PFSK-1 (cell line): ENCODE measurements around the gene CCDC33.

ENCODE experiments used
- FOXP2 ChIP-seq: optimal IDR thresholded peaks from 2 replicates; pipeline ENCODE3; 2011; ENCODE audit warnings: borderline replicate concordance, control low read depth, inconsistent platforms; ENCODE audit not compliant: insufficient read depth; ENCODE audit errors: extremely low read length, extremely low read depth
- POLR2AphosphoS5 ChIP-seq: IDR thresholded peaks from 2 replicates; pipeline ENCODE4 v1.6.1; 2012; ENCODE audit warnings: low read depth, mild to moderate bottlenecking, control low read depth, low read length, moderate library complexity
- REST ChIP-seq, 2 experiments: IDR thresholded peaks; 2 replicates each; pipeline versions ENCODE4 v1.6.1 to v1.8.0; 2011 to 2012; ENCODE audit warnings: low read depth in 2 of 2, low read length in 2 of 2, control low read depth in 1 of 2, inconsistent platforms in 1 of 2, mild to moderate bottlenecking in 1 of 2, moderate library complexity in 1 of 2; ENCODE audit not compliant: insufficient read depth in 1 of 2
- SIN3A ChIP-seq: IDR thresholded peaks from 2 replicates; pipeline ENCODE4 v1.6.1; 2012; ENCODE audit warnings: mild to moderate bottlenecking, low read length, moderate library complexity, borderline replicate concordance; ENCODE audit not compliant: insufficient read depth
- TAF1 ChIP-seq: IDR thresholded peaks from 2 replicates; pipeline ENCODE4 v1.6.1; 2012; ENCODE audit warnings: low read length, control low read depth, borderline replicate concordance; ENCODE audit not compliant: insufficient read depth

CCDC33 gene

GRCh38 chr15:74382004-74382816, 146.1 kb downstream of the CCDC33 start:
- TF ChIP-seq FOXP2: peak; percentile 39
- no peak for TF ChIP-seq SIN3A
- 0 out of 4 replicates have a peak, but pooled peaks of 1 of the 2 experiments have one; percentile 9 for TF ChIP-seq REST (IDR thresholded peaks at IDR 0.05; ENCODE audit: insufficient read depth in 1 of 2, low read depth in 2 of 2, low read length in 2 of 2)

GRCh38 chr15:74383286-74383685, 147.2 kb downstream of the CCDC33 start:
- no peak for TF ChIP-seq POLR2AphosphoS5

- no peak for TF ChIP-seq POLR2AphosphoS5
- TF ChIP-seq SIN3A: no peak
- TF ChIP-seq REST (IDR thresholded peaks at IDR 0.05; ENCODE audit: insufficient read depth in 1 of 2, low read depth in 2 of 2, low read length in 2 of 2): no peak
- TF ChIP-seq FOXP2: no peak
Observed at GRCh38 chr15:74383695-74384565, 147.8 kb downstream of the CCDC33 start.

GRCh38 chr15:74384566-74384880, 148.4 kb downstream of the CCDC33 start:
- no peak for TF ChIP-seq TAF1
- no peak for TF ChIP-seq FOXP2
- TF ChIP-seq POLR2AphosphoS5: no peak
- TF ChIP-seq REST (IDR thresholded peaks at IDR 0.05; ENCODE audit: insufficient read depth in 1 of 2, low read depth in 2 of 2, low read length in 2 of 2): no peak
- no peak for TF ChIP-seq SIN3A

DNA sequence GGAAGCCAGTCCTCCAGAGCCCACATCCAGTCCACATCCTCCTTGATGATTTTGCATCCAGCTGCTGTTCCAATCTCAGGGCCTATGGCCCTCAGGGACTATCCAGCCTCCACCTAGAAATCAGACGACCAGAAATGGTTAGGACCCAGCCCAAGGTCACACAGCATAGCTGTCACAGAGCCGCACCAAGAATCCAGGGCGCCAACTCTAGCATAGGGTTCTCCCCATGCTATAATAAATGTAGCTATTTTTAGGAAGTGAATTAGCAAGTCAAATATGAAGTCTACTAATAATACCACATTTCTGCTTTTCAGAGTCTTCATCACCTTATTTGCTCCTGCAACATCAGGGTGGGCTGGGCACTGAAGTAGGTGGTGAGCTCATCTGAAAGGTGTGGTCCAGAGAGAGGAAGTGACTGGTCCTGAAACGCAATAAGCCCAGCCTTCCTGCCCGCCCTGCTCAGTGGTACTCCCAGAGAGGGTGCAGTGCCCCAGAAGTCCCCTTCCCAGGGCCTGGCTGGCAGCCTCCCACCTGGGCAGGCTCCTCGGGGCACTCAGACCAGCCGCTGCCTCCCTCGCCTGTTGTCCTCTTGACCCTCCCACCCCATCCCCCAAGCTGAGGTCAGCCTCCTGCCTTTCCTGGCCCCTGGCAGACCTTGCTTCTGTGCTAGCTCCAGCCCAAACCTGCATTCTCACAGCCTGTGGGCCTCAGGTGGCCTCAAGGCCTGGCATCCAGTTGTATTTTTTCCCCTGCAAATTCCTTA, 148.9 kb downstream of the CCDC33 start:
- no peak for TF ChIP-seq SIN3A
- no peak for TF ChIP-seq FOXP2

DNA sequence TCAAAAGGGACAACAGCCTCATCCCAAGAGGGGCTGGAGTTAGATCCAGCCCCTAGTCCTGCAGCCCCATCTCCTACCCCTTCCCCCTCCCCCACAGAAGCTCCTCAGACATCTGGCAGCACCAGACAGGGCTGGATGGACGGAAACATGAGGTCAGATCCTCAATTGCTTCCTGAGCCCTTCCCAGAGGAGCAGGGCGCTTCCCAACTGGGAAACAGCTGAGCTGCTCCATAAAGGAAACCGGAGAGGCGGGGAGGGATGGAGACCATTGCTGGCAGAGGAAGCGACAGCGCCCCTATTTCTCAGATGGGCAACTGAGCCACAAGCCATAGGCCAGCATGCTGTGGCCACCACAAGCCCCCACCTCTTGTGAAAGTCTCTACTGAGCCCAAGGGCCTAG, 149.6 kb downstream of the CCDC33 start:
- no peak for TF ChIP-seq REST (IDR thresholded peaks at IDR 0.05; ENCODE audit: insufficient read depth in 1 of 2, low read depth in 2 of 2, low read length in 2 of 2)
- TF ChIP-seq TAF1: no peak
- TF ChIP-seq SIN3A: no peak
- no peak for TF ChIP-seq POLR2AphosphoS5
- no peak for TF ChIP-seq FOXP2
